ENCODE measurements around the gene TCEAL1.

Gene TCEAL1

GRCh38 chrX:103678199-103678993 lies 49.6 kb downstream of the TCEAL1 start:
- no peak for DNase-seq (ENCODE audit: low read depth in 2 of 3, low spot score in 1 of 3)
